Esophagus squamous epithelium (tissue), 4 donors: Measurements from ENCODE around the gene NAA15.

ENCODE experiments used
- POLR2A ChIP-seq, 4 donors: fragments of 450-650 bp; IDR thresholded peaks; one replicate each; pipeline ENCODE4 v1.6.1; 2017; ENCODE audit warnings: antibody characterized with exemption in 4 of 4, mild to moderate bottlenecking in 4 of 4, moderate library complexity in 3 of 4
- TF ChIP-seq, protein P1 (sequence below), 6 experiments: fragments of 450-650 bp in 4 of 6; fragments of 200-600 bp in 2 of 6; sonication (generic) in 2 of 6; IDR thresholded peaks; one replicate each; pipeline ENCODE4 v1.5.1; 2016 to 2019; ENCODE audit warnings: antibody characterized with exemption in 6 of 6, mild to moderate bottlenecking in 4 of 6, moderate library complexity in 4 of 6

DNA sequence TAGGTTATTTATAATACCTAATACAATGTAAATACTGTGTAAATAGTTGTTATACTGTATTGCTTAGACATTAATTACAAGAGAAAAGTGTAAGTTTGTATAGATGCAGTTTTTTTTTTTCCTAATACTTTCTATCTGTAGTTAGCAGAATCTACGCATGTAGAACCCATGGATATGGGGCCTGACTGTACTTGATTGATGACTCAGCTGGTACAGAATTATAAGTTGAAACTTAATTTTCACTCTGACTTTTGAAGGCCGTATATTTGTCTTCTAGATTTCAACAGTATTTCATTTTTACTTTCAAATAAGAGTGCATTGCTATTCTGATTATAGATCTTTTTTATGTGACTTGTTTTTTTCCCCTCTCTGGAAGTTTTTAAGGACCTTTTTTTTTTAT, 31.7 kb downstream of the NAA15 start:
- TF ChIP-seq, protein P1, sequence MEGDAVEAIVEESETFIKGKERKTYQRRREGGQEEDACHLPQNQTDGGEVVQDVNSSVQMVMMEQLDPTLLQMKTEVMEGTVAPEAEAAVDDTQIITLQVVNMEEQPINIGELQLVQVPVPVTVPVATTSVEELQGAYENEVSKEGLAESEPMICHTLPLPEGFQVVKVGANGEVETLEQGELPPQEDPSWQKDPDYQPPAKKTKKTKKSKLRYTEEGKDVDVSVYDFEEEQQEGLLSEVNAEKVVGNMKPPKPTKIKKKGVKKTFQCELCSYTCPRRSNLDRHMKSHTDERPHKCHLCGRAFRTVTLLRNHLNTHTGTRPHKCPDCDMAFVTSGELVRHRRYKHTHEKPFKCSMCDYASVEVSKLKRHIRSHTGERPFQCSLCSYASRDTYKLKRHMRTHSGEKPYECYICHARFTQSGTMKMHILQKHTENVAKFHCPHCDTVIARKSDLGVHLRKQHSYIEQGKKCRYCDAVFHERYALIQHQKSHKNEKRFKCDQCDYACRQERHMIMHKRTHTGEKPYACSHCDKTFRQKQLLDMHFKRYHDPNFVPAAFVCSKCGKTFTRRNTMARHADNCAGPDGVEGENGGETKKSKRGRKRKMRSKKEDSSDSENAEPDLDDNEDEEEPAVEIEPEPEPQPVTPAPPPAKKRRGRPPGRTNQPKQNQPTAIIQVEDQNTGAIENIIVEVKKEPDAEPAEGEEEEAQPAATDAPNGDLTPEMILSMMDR (IDR thresholded peaks at IDR 0.05): no peak
- TF ChIP-seq POLR2A (IDR thresholded peaks at IDR 0.05): no peak
